DOHH2 (cell line): Measurements from ENCODE around the gene DGKB.

Source experiments
- H3F3A ChIP-seq: fragments of 200-600 bp; sonication (generic), shearing (Covaris generic); 2 replicates; pipeline ENCODE4 v1.6.0; 2016; ENCODE audit warnings: antibody characterized with exemption, mild to moderate bottlenecking; ENCODE audit not compliant: control insufficient read depth, insufficient read depth
- H3K27ac ChIP-seq: fragments of 200-600 bp; sonication (generic); 2 replicates; pipeline ENCODE4 v1.5.1; 2014; ENCODE audit warnings: low read depth, mild to moderate bottlenecking, low read length, moderate library complexity
- H3K27me3 ChIP-seq: fragments of 200-600 bp; sonication (generic); 2 replicates; pipeline ENCODE4 v1.6.1; 2014; ENCODE audit warnings: mild to moderate bottlenecking, low read length, mixed read lengths; ENCODE audit not compliant: control insufficient read depth
- H3K36me3 ChIP-seq: fragments of 200-600 bp; sonication (generic); 2 replicates; pipeline ENCODE4 v1.6.1; 2014; ENCODE audit warnings: mild to moderate bottlenecking, low read length, moderate library complexity, mixed read lengths; ENCODE audit not compliant: control insufficient read depth
- H3K4me1 ChIP-seq: fragments of 200-600 bp; sonication (generic); 2 replicates; pipeline ENCODE4 v1.6.1; 2014; ENCODE audit warnings: mild to moderate bottlenecking, low read length, mixed read lengths; ENCODE audit not compliant: control insufficient read depth
- H3K4me2 ChIP-seq: fragments of 200-600 bp; sonication (generic); 2 replicates; pipeline ENCODE4 v1.6.0; 2014; ENCODE audit warnings: mild to moderate bottlenecking, low read length, moderate library complexity
- H3K4me3 ChIP-seq: fragments of 200-600 bp; sonication (generic); 2 replicates; pipeline ENCODE4 v1.5.1; 2014; ENCODE audit warnings: mild to moderate bottlenecking, low read length, mixed read lengths
- H3K79me2 ChIP-seq: fragments of 200-600 bp; sonication (generic); 2 replicates; pipeline ENCODE4 v1.6.1; 2014; ENCODE audit warnings: mild to moderate bottlenecking, low read length, mixed read lengths; ENCODE audit not compliant: control insufficient read depth
- H3K9me2 ChIP-seq: fragments of 200-600 bp; sonication (generic); replicated peaks from 2 replicates; pipeline ENCODE4 v1.6.1; 2014; ENCODE audit warnings: mild to moderate bottlenecking, low read length, mixed read lengths; ENCODE audit not compliant: control insufficient read depth
- H3K9me3 ChIP-seq: fragments of 200-600 bp; sonication (generic); 2 replicates; pipeline ENCODE4 v1.6.1; 2014; ENCODE audit warnings: antibody characterized with exemption, low read length, mixed read lengths; ENCODE audit not compliant: control insufficient read depth, insufficient read depth
- H4K20me1 ChIP-seq: fragments of 200-600 bp; sonication (generic); 2 replicates; pipeline ENCODE4 v1.6.0; 2014; ENCODE audit warnings: low read depth, mild to moderate bottlenecking, antibody characterized with exemption, low read length, moderate library complexity; ENCODE audit not compliant: control insufficient read depth, insufficient read depth
- EZH2phosphoT487 ChIP-seq: fragments of 200-600 bp; sonication (generic); IDR thresholded peaks from 2 replicates; pipeline ENCODE4 v1.6.1; 2017; ENCODE audit warnings: borderline replicate concordance, mild to moderate bottlenecking, antibody characterized with exemption, low read length, moderate library complexity, mixed read lengths
- TF ChIP-seq, protein P1 (sequence below): fragments of 200-600 bp; sonication (generic); IDR thresholded peaks from one replicate; pipeline ENCODE4 v1.5.1; 2014; ENCODE audit warnings: antibody characterized with exemption, mild to moderate bottlenecking, low read depth, low read length; ENCODE audit not compliant: poor library complexity, severe bottlenecking

Gene DGKB

DNA sequence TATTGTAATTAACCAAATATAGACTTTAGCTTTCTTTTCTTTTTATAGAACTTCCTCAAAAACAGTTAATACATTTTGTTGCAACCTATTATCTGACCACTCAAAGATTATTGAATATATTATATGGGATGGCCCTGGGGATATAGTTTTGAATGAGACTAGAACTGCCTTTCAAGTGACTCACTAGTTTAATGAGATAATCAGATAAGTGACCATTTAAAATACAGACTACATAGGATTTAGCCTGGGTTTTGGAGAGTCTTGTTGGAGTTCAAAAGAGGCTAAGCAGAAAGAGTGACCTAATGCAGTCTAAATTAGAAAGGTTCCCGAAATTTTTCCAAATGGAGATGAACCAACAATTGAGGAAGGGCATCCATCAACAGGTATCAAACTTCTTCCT, 607.9 kb downstream of the DGKB start:
- no peaks in the 10 kb centered on the region for H3K4me1 ChIP-seq
- H3K79me2 ChIP-seq, result no peaks in the 10 kb centered on the region
- no peaks in the 10 kb centered on the region for H3K36me3 ChIP-seq
- H3K9me3 ChIP-seq, result no peaks in the 10 kb centered on the region
- H3K27me3 ChIP-seq, result no peaks in the 10 kb centered on the region
- H4K20me1 ChIP-seq, result no peaks in the 10 kb centered on the region
- H3K27ac ChIP-seq, result no peak overlapping the region
- H3K4me3 ChIP-seq, result no peak overlapping the region
- H3F3A ChIP-seq, result no peaks in the 10 kb centered on the region
- H3K9me2 ChIP-seq, result no peaks in the 10 kb centered on the region
- TF ChIP-seq EZH2phosphoT487, result no peak
- TF ChIP-seq, protein P1, sequence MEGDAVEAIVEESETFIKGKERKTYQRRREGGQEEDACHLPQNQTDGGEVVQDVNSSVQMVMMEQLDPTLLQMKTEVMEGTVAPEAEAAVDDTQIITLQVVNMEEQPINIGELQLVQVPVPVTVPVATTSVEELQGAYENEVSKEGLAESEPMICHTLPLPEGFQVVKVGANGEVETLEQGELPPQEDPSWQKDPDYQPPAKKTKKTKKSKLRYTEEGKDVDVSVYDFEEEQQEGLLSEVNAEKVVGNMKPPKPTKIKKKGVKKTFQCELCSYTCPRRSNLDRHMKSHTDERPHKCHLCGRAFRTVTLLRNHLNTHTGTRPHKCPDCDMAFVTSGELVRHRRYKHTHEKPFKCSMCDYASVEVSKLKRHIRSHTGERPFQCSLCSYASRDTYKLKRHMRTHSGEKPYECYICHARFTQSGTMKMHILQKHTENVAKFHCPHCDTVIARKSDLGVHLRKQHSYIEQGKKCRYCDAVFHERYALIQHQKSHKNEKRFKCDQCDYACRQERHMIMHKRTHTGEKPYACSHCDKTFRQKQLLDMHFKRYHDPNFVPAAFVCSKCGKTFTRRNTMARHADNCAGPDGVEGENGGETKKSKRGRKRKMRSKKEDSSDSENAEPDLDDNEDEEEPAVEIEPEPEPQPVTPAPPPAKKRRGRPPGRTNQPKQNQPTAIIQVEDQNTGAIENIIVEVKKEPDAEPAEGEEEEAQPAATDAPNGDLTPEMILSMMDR, result no peak
- H3K4me2 ChIP-seq, result no peak overlapping the region

DNA sequence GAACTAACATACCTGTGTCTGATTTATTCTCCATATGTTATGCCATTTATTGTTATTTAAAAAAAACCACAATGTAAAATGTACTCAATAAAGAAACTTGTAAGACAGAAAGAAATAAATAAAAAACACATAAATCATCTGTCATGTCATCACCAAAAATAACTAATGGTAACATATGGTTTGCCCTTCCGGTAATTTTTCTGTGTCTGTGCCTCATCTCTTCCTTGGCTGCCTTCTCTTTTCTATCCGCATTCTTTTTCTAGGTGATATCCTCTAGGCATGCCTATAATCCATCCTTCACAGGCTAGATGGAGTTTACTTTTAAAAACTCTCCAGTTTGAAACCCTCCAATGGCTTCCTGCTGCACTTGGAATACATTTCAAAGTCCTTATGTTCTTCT, 609.1 kb downstream of the DGKB start:
- H3K27ac ChIP-seq, result no peak overlapping the region
- H4K20me1 ChIP-seq, result no peaks in the 10 kb centered on the region
- no peak overlapping the region for H3K4me3 ChIP-seq
- no peaks in the 10 kb centered on the region for H3K9me3 ChIP-seq
- no peaks in the 10 kb centered on the region for H3K36me3 ChIP-seq
- H3K27me3 ChIP-seq, result no peaks in the 10 kb centered on the region
- no peak overlapping the region for H3K4me2 ChIP-seq
- no peaks in the 10 kb centered on the region for H3K79me2 ChIP-seq
- H3F3A ChIP-seq, result no peaks in the 10 kb centered on the region
- no peak for TF ChIP-seq EZH2phosphoT487
- TF ChIP-seq, protein P1, result no peak
- H3K9me2 ChIP-seq, result no peaks in the 10 kb centered on the region
- H3K4me1 ChIP-seq, result no peaks in the 10 kb centered on the region

DNA sequence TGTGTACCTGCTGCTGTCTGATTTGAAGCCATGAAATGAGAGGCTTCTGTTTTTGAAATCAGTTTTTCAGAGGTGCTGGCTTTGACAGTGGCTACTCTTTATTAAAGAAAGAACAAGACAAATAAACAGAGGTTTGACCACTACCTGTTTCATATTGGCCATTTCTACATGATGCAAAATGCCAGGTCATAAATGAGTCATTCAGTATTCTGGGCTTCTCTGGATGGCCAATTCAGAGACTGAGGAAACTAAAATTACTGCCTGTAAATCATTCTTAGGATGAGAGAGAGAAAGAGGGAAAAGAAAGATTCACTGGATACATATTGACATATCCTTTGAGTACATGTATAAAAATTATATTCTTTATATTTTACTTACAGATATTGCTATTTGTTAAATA, 609.8 kb downstream of the DGKB start:
- Histone ChIP-seq H3K4me3 (no peak overlapping the region), H3K36me3 (no peaks in the 10 kb centered on the region), H3K27ac (no peak overlapping the region), H4K20me1 (no peaks in the 10 kb centered on the region), H3F3A (no peaks in the 10 kb centered on the region), H3K4me1 (no peaks in the 10 kb centered on the region), H3K9me3 (no peaks in the 10 kb centered on the region), H3K27me3 (no peaks in the 10 kb centered on the region), H3K9me2 (no peaks in the 10 kb centered on the region), H3K4me2 (no peak overlapping the region), H3K79me2 (no peaks in the 10 kb centered on the region)
- TF ChIP-seq, protein P1, result no peak

DNA sequence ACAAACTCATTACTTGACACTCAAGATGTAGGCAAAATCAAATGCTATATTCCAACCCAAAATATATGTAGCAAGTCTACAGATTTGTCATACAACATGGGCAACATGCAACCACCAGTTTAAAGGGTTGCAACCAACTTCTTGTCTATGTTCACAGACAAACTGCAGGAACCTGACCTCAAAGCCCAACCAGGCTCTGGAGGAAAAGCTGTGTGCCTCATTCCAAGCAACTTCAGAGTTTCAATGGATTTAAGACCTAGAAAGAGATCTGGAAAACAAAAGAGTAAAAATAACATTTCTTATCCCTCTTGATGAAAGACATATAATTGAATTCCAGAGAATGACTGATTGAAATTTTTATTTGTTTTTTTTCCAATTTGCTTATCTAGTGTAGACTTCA, 612.6 kb downstream of the DGKB start:
- no peaks in the 10 kb centered on the region for H3K9me2 ChIP-seq
- H3K36me3 ChIP-seq, result no peaks in the 10 kb centered on the region
- H3K4me3 ChIP-seq, result no peak overlapping the region
- H3K27ac ChIP-seq, result no peak overlapping the region
- H3K4me2 ChIP-seq, result no peak overlapping the region
- H3K79me2 ChIP-seq, result no peaks in the 10 kb centered on the region
- no peaks in the 10 kb centered on the region for H4K20me1 ChIP-seq
- no peaks in the 10 kb centered on the region for H3K4me1 ChIP-seq
- H3K9me3 ChIP-seq, result no peaks in the 10 kb centered on the region
- TF ChIP-seq, protein P1, result no peak
- no peak for TF ChIP-seq EZH2phosphoT487
- H3K27me3 ChIP-seq, result no peaks in the 10 kb centered on the region
- no peaks in the 10 kb centered on the region for H3F3A ChIP-seq
